Thyroid gland (tissue), 4 donors: ENCODE results near the gene FASN.

Source experiments
- CTCF ChIP-seq, 6 experiments: fragments of 200-600 bp in 3 of 6; fragments of 450-650 bp in 3 of 6; sonication (generic) in 3 of 6; IDR thresholded peaks; one replicate each; pipeline ENCODE4 v1.5.1; 2016 to 2019; ENCODE audit warnings: antibody characterized with exemption in 6 of 6, mild to moderate bottlenecking in 2 of 6, inconsistent platforms in 1 of 6, moderate library complexity in 1 of 6
- POLR2A ChIP-seq, 2 donors: fragments of 450-650 bp; IDR thresholded peaks; one replicate each; pipeline ENCODE4 v1.6.1; 2017; ENCODE audit warnings: antibody characterized with exemption in 2 of 2, mild to moderate bottlenecking in 2 of 2, moderate library complexity in 1 of 2

GRCh38 chr17:82037889-82038195 is 60.2 kb downstream of the FASN start:
- TF ChIP-seq CTCF (IDR thresholded peaks at IDR 0.05) (no peak), POLR2A (IDR thresholded peaks at IDR 0.05) (no peak)
